GM23338 (cell line): ENCODE data around the gene TUG1.

Experiments
- CREB1 ChIP-seq: fragments of 250-450 bp; sonication (Bioruptor Pico); IDR thresholded peaks from 2 replicates; pipeline ENCODE4 v1.5.0; 2020; ENCODE audit warnings: low read depth, mild to moderate bottlenecking, moderate library complexity
- CTCF ChIP-seq, 2 experiments: fragments of 200-600 bp in 1 of 2; sonication (generic) in 1 of 2; conservative IDR thresholded peaks; 2 replicates each; pipeline versions ENCODE4 v1.5.1 to v1.6.1; 2016 to 2017; ENCODE audit warnings: antibody characterized with exemption in 2 of 2, low read depth in 2 of 2, mild to moderate bottlenecking in 2 of 2, moderate library complexity in 1 of 2
- EZH2 ChIP-seq: fragments of 200-600 bp; sonication (generic); IDR thresholded peaks from one replicate; pipeline ENCODE4 v1.8.0; 2017; ENCODE audit warnings: antibody characterized with exemption, mild to moderate bottlenecking, low read depth; ENCODE audit not compliant: unreplicated experiment
- POLR2AphosphoS5 ChIP-seq: IDR thresholded peaks from 2 replicates; pipeline ENCODE4 v1.6.1; 2016; ENCODE audit warnings: antibody characterized with exemption, low read depth

GRCh38 chr22:30947816-30948454 is 21.1 kb upstream of the TUG1 start:
- TF ChIP-seq CTCF (conservative IDR thresholded peaks at IDR 0.05; ENCODE audit: low read depth in 2 of 2) = peak; percentile 47 to 50
- TF ChIP-seq EZH2 = no peak
- no peak for TF ChIP-seq POLR2AphosphoS5
- no peak for TF ChIP-seq CREB1 (CRISPR knock-in tag)
